Mesenchymal stem cell (in vitro differentiated cells and primary cell): ENCODE data around the gene CRADD.

Source experiments
- DNase-seq: peaks from one replicate; pipeline ENCODE4 v3.0.0-alpha.2; 2013
- H2AFZ ChIP-seq: one replicate; pipeline ENCODE4 v1.6.1; 2013; ENCODE audit warnings: low read depth, mild to moderate bottlenecking, control low read depth, inconsistent platforms, low read length, moderate library complexity
- H2AK5ac ChIP-seq: 2 replicates; pipeline ENCODE4 v1.6.1; 2013; ENCODE audit warnings: low read length, moderate library complexity, mild to moderate bottlenecking, inconsistent platforms; ENCODE audit not compliant: severe bottlenecking
- H2BK120ac ChIP-seq: one replicate; pipeline ENCODE4 v1.6.1; 2013; ENCODE audit warnings: low read depth, mild to moderate bottlenecking, inconsistent platforms, low read length, moderate library complexity
- H2BK12ac ChIP-seq, 2 experiments: one replicate each; pipeline ENCODE4 v1.6.1; 2013; ENCODE audit warnings: inconsistent platforms in 2 of 2, low read length in 2 of 2, mild to moderate bottlenecking in 2 of 2, moderate library complexity in 2 of 2, control low read depth in 1 of 2
- H2BK15ac ChIP-seq: one replicate; pipeline ENCODE4 v1.6.1; 2013; ENCODE audit warnings: mild to moderate bottlenecking, low read depth, inconsistent platforms; ENCODE audit not compliant: poor library complexity, severe bottlenecking
- H2BK5ac ChIP-seq: 2 replicates; pipeline ENCODE4 v1.6.1; 2013; ENCODE audit warnings: low read depth, mild to moderate bottlenecking, low read length, control low read depth, inconsistent platforms; ENCODE audit not compliant: poor library complexity, severe bottlenecking
- H3K14ac ChIP-seq, 2 experiments: one replicate each; pipeline ENCODE4 v1.6.1; 2013; ENCODE audit warnings: inconsistent platforms in 2 of 2, low read length in 2 of 2, control low read depth in 1 of 2, mild to moderate bottlenecking in 1 of 2, moderate library complexity in 1 of 2
- H3K18ac ChIP-seq, 2 experiments: one replicate each; pipeline ENCODE4 v1.6.1; 2013; ENCODE audit warnings: inconsistent platforms in 2 of 2, low read length in 2 of 2, control low read depth in 1 of 2, low read depth in 1 of 2, mild to moderate bottlenecking in 1 of 2
- H3K23ac ChIP-seq, 2 experiments: one replicate each; pipeline ENCODE4 v1.6.1; 2013; ENCODE audit warnings: inconsistent platforms in 2 of 2, low read length in 2 of 2, mild to moderate bottlenecking in 2 of 2, moderate library complexity in 2 of 2, control low read depth in 1 of 2
- H3K27ac ChIP-seq: 2 replicates; pipeline ENCODE4 v1.5.1; 2013; ENCODE audit warnings: mild to moderate bottlenecking, moderate library complexity, low read length, control low read depth, inconsistent platforms; ENCODE audit not compliant: poor library complexity, severe bottlenecking
- H3K27me3 ChIP-seq, 2 experiments: 2 replicates each; pipeline versions ENCODE4 v1.6.1 to v1.7.0; 2013; ENCODE audit warnings: low read length in 2 of 2, mild to moderate bottlenecking in 2 of 2, moderate library complexity in 2 of 2, control low read depth in 1 of 2, inconsistent platforms in 1 of 2; ENCODE audit not compliant: control insufficient read depth in 1 of 2, insufficient read depth in 1 of 2
- H3K36me3 ChIP-seq, 2 experiments: 2 replicates each; pipeline versions ENCODE4 v1.6.1 to v1.7.0; 2013; ENCODE audit warnings: low read length in 2 of 2, control low read depth in 1 of 2, inconsistent platforms in 1 of 2, low read depth in 1 of 2, mild to moderate bottlenecking in 1 of 2; ENCODE audit not compliant: insufficient read depth in 2 of 2, control insufficient read depth in 1 of 2
- H3K4ac ChIP-seq, 2 experiments: one replicate each; pipeline ENCODE4 v1.6.1; 2013; ENCODE audit warnings: inconsistent platforms in 2 of 2, low read length in 2 of 2, mild to moderate bottlenecking in 2 of 2, moderate library complexity in 2 of 2, control low read depth in 1 of 2, low read depth in 1 of 2
- H3K4me1 ChIP-seq: 2 replicates; pipeline ENCODE4 v1.6.1; 2013; ENCODE audit warnings: low read depth, low read length, control low read depth; ENCODE audit not compliant: control insufficient read depth, insufficient read depth
- H3K4me2 ChIP-seq: 2 replicates; pipeline ENCODE4 v1.6.1; 2013; ENCODE audit warnings: low read length, mild to moderate bottlenecking, inconsistent platforms; ENCODE audit not compliant: poor library complexity, severe bottlenecking
- H3K4me3 ChIP-seq, 2 experiments: 2 replicates each; pipeline versions ENCODE4 v1.5.1 to v1.7.0; 2013; ENCODE audit warnings: low read length in 2 of 2, mild to moderate bottlenecking in 2 of 2, control low read depth in 1 of 2, low read depth in 1 of 2; ENCODE audit not compliant: insufficient read depth in 1 of 2
- H3K79me1 ChIP-seq: replicated peaks from 2 replicates; pipeline ENCODE4 v1.6.1; 2013; ENCODE audit warnings: mild to moderate bottlenecking, control low read depth, low read length, inconsistent platforms; ENCODE audit not compliant: poor library complexity, severe bottlenecking
- H3K9ac ChIP-seq: 2 replicates; pipeline ENCODE4 v1.7.0; 2013; ENCODE audit warnings: mild to moderate bottlenecking, low read length, moderate library complexity
- H3K9me3 ChIP-seq: 2 replicates; pipeline ENCODE4 v1.7.0; 2013; ENCODE audit warnings: mild to moderate bottlenecking, low read length; ENCODE audit not compliant: control insufficient read depth
- H4K8ac ChIP-seq: one replicate; pipeline ENCODE4 v1.6.1; 2013; ENCODE audit warnings: inconsistent platforms, mild to moderate bottlenecking, low read length, moderate library complexity
- H4K91ac ChIP-seq: one replicate; pipeline ENCODE4 v1.6.1; 2013; ENCODE audit warnings: mild to moderate bottlenecking, low read length, inconsistent platforms
- WGBS: methylation state at CpG from one replicate; pipeline ENCODE4 v1.1.7; 2013; ENCODE audit warnings: mixed read lengths; 5-methylcytosine and 5-hydroxymethylcytosine counted together

CRADD gene

GRCh38 chr12:93673084-93673483 is 4.1 kb upstream of the CRADD start:
- Histone ChIP-seq H2BK12ac (no peak overlapping the region), H2AK5ac (no peak overlapping the region), H2AFZ (no peak overlapping the region), H2BK120ac (no peak overlapping the region), H3K36me3 (no peaks in the 10 kb centered on the region), H3K18ac (no peak overlapping the region), H3K79me1 (no peaks in the 10 kb centered on the region), H2BK15ac (no peak overlapping the region), H3K4me2 (no peak overlapping the region), H2BK5ac (no peak overlapping the region), H3K9me3 (no peaks in the 10 kb centered on the region), H3K9ac (no peak overlapping the region), H3K27me3 (no peaks in the 10 kb centered on the region), H3K4me3 (no peak overlapping the region), H3K14ac (no peak overlapping the region), H3K23ac (no peak overlapping the region), H3K27ac (no peak overlapping the region), H3K4me1 (peaks cover 2% of the 10 kb centered on the region), H4K8ac (no peak overlapping the region), H3K4ac (no peak overlapping the region), H4K91ac (no peak overlapping the region)
- DNase-seq, result no peak
- no CpG with 5 or more reads among the region's 1 CpG for WGBS

GRCh38 chr12:93674386-93674785 is 2.8 kb upstream of the CRADD start:
- H3K4me1 ChIP-seq, result peaks cover 3% of the 10 kb centered on the region
- H2BK12ac ChIP-seq, result no peak overlapping the region
- no peak overlapping the region for H3K9ac ChIP-seq
- H4K91ac ChIP-seq, result no peak overlapping the region
- 88% methylated on average over 3 of the region's 6 CpGs for WGBS
- H3K4ac ChIP-seq, result no peak overlapping the region
- DNase-seq, result no peak
- H2AFZ ChIP-seq, result no peak overlapping the region
- H3K14ac ChIP-seq, result no peak overlapping the region
- no peak overlapping the region for H3K4me2 ChIP-seq
- no peak overlapping the region for H3K27ac ChIP-seq
- peaks cover 0 to 2% of the 10 kb centered on the region in 2 experiments for H3K36me3 ChIP-seq
- no peak overlapping the region for H2BK5ac ChIP-seq
- H2BK15ac ChIP-seq, result no peak overlapping the region
- H3K23ac ChIP-seq, result no peak overlapping the region
- H3K9me3 ChIP-seq, result no peaks in the 10 kb centered on the region
- H3K18ac ChIP-seq, result no peak overlapping the region
- no peak overlapping the region for H2AK5ac ChIP-seq
- H4K8ac ChIP-seq, result no peak overlapping the region
- no peak overlapping the region for H3K4me3 ChIP-seq
- H3K79me1 ChIP-seq, result no peaks in the 10 kb centered on the region
- no peaks in the 10 kb centered on the region for H3K27me3 ChIP-seq
- no peak overlapping the region for H2BK120ac ChIP-seq

GRCh38 chr12:93676408-93677194 is 574 bp upstream of the CRADD start:
- no peak overlapping the region for H4K91ac ChIP-seq
- H2AFZ ChIP-seq, result peak overlapping the region; percentile 56
- 89% methylated on average over 11 of the region's 12 CpGs for WGBS
- no peak overlapping the region for H2BK15ac ChIP-seq
- peaks cover 1% of the 10 kb centered on the region for H3K79me1 ChIP-seq
- peak overlapping the region; percentile 95 for H3K9ac ChIP-seq
- H2BK120ac ChIP-seq, result no peak overlapping the region
- H3K18ac ChIP-seq, result peak overlapping the region in 1 of 2 experiments; percentile 77
- no peak for DNase-seq
- H3K27ac ChIP-seq, result peak overlapping the region; percentile 61
- H3K23ac ChIP-seq, result no peak overlapping the region
- no peak overlapping the region for H2BK5ac ChIP-seq
- no peak overlapping the region for H2AK5ac ChIP-seq
- H3K9me3 ChIP-seq, result no peaks in the 10 kb centered on the region
- H4K8ac ChIP-seq, result peak overlapping the region; percentile 70
- peaks cover 0 to 5% of the 10 kb centered on the region in 2 experiments for H3K36me3 ChIP-seq
- H2BK12ac ChIP-seq, result no peak overlapping the region
- H3K4ac ChIP-seq, result peak overlapping the region; percentile 46 to 73
- peak overlapping the region; percentile 77 for H3K4me2 ChIP-seq
- no peak overlapping the region for H3K14ac ChIP-seq
- peak overlapping the region in 1 of 2 experiments; percentile 90 for H3K4me3 ChIP-seq
- H3K4me1 ChIP-seq, result peaks cover 3% of the 10 kb centered on the region
- H3K27me3 ChIP-seq, result no peaks in the 10 kb centered on the region

- DNase-seq, result no peak
- Histone ChIP-seq H3K18ac (no peak overlapping the region), H2AK5ac (peak overlapping the region; percentile 70), H2BK5ac (no peak overlapping the region), H4K8ac (no peak overlapping the region), H2BK15ac (no peak overlapping the region), H3K9ac (no peak overlapping the region), H3K4me2 (no peak overlapping the region), H3K36me3 (peaks cover 0 to 5% of the 10 kb centered on the region in 2 experiments), H3K14ac (no peak overlapping the region), H3K4me3 (no peak overlapping the region), H2BK120ac (no peak overlapping the region), H3K23ac (no peak overlapping the region), H2AFZ (no peak overlapping the region), H3K4me1 (peaks cover 10% of the 10 kb centered on the region), H3K9me3 (no peaks in the 10 kb centered on the region), H3K27ac (no peak overlapping the region), H2BK12ac (no peak overlapping the region), H3K79me1 (peaks cover 7% of the 10 kb centered on the region), H3K27me3 (no peaks in the 10 kb centered on the region), H4K91ac (no peak overlapping the region), H3K4ac (no peak overlapping the region)
- 96% methylated on average over 2 of the region's 5 CpGs for WGBS
Measured at GRCh38 chr12:93678779-93679178, 1.6 kb downstream of the CRADD start.
